NAMALWA (cell line): ENCODE data around the gene HYAL2.

Experiments
- DNase-seq: peaks from one replicate; pipeline ENCODE4 v3.0.0-alpha.2; 2015; ENCODE audit warnings: low spot score

Gene HYAL2

GRCh38 chr3:50270422-50271224, 51.9 kb downstream of the HYAL2 start:
- no peak for DNase-seq

GRCh38 chr3:50269977-50270413, 52.5 kb downstream of the HYAL2 start:
- no peak for DNase-seq

- DNase-seq, result no peak
These were observed 53.1 kb downstream of the HYAL2 start for GRCh38 chr3:50269460-50269859.

- DNase-seq, result no peak
These were observed 53.7 kb downstream of the HYAL2 start, which contains the start of gene SEMA3B for GRCh38 chr3:50268703-50269451. Gene SEMA3B (plus strand): TSS chr3:50269147. CDS start chr3:50269241, 94 bp downstream.

- no peak for DNase-seq
These were observed 54.3 kb downstream of the HYAL2 start for GRCh38 chr3:50268276-50268675.
